ENCODE measurements around the gene THOC5.

GRCh38 chr22:29485448-29485847 lies 68.1 kb downstream of the THOC5 start:
- TF ChIP-seq, protein P1, sequence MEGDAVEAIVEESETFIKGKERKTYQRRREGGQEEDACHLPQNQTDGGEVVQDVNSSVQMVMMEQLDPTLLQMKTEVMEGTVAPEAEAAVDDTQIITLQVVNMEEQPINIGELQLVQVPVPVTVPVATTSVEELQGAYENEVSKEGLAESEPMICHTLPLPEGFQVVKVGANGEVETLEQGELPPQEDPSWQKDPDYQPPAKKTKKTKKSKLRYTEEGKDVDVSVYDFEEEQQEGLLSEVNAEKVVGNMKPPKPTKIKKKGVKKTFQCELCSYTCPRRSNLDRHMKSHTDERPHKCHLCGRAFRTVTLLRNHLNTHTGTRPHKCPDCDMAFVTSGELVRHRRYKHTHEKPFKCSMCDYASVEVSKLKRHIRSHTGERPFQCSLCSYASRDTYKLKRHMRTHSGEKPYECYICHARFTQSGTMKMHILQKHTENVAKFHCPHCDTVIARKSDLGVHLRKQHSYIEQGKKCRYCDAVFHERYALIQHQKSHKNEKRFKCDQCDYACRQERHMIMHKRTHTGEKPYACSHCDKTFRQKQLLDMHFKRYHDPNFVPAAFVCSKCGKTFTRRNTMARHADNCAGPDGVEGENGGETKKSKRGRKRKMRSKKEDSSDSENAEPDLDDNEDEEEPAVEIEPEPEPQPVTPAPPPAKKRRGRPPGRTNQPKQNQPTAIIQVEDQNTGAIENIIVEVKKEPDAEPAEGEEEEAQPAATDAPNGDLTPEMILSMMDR (IDR thresholded peaks at IDR 0.05; ENCODE audit: low read depth, low read length, poor library complexity, severe bottlenecking): no peak
- TF ChIP-seq EZH2phosphoT487 (IDR thresholded peaks at IDR 0.05; ENCODE audit: borderline replicate concordance, low read length): no peak
